Renal cortex interstitium (tissue), 11 donors: Measurements from ENCODE around the gene PTPN14. TPM values are rescaled to one million over a fixed set of nuclear protein-coding genes. Genes with fewer than 3 reads are reported as not detected.
"Not testable (repeated sequence)": the region's sequence is repeated elsewhere in the genome, so short reads cannot be mapped to it uniquely, and the experiment has no call there.

Source experiments
- DNase-seq, 11 donors: peaks; one replicate each; pipeline ENCODE4 v3.0.0-alpha.2; 2013; ENCODE audit warnings: low read depth in 9 of 11, low spot score in 4 of 11; ENCODE audit errors: extremely low read depth in 1 of 11
- polyA plus RNA-seq, 3 donors: library from polyadenylated mRNA; unstranded; fragments of 120-200 nt; gene quantifications; one replicate each; pipeline ENCODE4 v1.2.1, GENCODE V29; 2013; ENCODE audit not compliant: insufficient read length in 3 of 3

Gene PTPN14
- polyA plus RNA-seq, 3 donors = 39.7 to 45.4 (median 43.5) TPM

DNA sequence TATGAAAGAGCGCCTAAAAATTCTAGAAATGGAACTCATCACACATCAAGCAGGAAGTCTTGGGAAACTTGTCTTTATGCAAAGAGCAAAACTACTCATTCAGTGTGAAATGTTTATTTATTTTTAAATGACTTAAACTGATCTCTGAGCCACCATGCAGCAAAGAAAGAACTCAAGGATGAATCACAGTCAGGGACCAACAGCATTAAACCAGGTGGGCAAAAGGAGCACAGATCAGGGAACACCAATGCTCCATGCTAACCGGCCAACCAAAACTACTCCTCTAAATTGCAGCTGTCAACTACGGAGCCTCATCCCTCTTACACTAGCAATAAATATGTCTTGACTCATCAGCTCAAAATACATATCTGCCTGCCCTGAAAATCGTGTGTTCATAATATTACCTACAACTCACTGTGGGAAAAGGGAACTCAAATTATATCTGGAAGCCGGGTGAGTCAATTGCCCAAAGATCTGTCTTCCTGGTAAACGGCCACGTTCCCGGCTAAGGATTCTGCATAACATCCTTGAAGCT lies 129.2 kb downstream of the PTPN14 start:
- DNase-seq = no peak

DNA sequence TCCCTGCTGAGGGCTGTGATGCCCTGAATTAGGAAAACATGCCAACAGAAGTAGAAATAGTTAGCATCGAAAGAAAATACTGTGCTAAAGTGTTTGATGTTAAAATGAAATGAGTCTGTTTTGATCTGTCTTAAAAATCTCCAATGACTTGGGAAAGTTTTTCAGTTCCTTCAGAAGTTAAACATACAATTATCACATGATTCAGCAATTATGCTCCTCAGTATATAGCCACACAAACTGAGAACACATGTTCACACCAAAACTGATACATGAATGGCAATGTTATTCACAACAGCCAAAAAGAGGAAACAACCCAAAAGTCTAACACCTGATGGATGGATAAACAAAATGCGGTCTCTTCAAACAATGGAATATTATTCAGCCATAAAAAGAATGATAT lies 130.6 kb downstream of the PTPN14 start:
- no peak for DNase-seq

DNA sequence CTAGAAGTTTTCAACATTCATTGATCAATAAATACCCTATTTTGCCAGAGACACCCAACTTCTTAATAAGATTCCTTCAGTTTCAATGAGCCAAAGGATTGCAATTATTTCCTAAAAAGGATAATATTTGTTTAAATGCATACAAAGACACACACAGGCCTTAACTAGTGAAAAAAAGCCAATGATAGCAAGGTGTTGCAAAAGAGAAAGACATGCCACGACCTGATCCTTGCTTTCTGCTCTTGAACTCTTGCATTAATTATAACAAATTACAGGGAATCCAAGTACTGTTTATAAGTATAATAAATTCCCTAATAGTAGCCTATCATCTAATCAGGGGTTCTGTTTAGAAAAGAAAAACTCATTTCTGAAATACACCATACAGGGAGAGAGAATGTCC lies 131.1 kb downstream of the PTPN14 start:
- DNase-seq = no peak

DNA sequence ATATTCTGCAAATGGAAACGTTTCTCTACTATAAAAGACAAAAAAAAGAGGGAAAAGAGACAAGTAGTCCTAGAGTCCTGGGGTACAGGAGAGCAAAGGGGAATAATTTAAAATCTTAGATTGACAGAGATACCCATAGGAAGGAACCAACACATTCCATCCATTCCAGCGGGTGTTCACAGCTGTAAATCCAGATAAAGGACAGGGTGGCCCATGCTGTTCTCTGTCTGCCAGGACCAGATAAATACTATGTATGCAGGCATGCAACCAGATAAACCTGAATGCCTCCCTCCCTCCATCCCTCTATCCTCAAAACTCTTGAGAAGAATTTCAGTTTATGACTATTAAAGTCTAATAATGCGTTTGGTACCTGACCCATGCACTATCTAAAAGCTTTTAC lies 131.8 kb downstream of the PTPN14 start:
- no peak for DNase-seq

DNA sequence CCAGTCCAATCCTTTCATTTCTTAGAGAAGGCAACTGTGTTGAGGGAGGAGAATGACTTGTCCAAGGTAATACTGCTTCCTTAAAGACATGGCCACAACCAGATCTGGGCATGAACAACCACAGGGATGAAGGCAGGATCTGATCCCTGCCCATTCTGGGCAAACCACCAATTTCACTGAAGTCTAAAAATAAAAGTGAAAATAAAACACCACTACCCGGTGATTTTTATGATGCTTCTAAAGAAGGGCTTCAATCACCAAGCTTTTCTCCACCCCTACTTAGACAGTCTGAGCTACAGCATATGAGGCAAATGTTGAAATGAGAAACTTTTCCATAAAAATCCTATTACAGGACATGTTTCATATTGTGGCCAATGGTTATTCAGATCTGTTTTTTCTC lies 133.0 kb downstream of the PTPN14 start:
- DNase-seq = no peak

DNA sequence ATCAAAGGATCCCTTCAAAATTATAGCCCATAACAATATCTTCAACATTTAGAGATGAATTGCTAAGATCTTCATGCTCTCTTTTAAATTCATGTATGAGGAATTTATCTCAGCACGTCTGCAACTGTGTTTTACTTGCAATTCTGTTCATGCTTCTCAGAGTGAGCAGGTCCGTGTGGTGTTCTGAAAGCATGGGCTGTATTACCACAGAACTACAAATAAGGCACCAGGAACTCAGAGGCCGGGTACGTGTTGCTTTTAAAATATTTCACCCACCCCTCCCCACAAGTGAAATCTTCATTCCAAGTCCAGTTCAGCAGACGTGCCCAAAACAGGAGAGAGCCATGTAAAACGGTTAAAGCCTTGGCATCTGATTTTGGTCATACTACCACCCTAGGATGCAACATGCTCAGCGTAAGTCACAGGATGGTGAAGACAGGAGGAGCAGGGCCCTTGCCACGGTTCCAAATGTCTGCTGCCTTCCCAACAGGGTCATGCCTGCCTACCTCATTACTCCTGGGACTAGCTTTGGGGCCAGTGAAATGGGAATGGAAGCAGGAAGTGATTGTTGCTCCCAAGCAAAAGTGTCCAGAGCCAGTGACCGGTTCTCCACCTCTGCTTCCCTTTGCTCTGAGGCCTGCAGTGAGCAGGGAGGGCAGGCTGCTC lies 133.7 kb downstream of the PTPN14 start:
- DNase-seq = no peak

DNA sequence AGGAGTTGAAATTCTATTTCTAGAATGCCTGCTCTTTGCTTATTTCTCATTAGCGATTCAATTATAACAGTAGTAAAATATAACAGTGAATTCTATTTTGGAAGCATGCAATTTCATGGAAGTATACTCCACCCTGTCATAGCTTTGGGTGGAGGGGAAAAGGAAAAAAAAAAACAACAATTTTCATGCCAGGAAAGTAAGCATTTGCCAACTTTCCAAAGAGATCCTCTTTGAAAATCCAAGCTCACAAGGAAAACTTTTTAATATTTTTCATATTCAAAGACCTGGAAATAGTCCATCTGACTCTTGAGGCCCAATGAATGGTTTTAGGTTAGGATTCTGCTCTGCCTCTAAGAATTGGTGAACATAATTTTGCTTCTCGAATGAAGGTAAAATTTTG lies 134.5 kb downstream of the PTPN14 start:
- DNase-seq = no peak

DNA sequence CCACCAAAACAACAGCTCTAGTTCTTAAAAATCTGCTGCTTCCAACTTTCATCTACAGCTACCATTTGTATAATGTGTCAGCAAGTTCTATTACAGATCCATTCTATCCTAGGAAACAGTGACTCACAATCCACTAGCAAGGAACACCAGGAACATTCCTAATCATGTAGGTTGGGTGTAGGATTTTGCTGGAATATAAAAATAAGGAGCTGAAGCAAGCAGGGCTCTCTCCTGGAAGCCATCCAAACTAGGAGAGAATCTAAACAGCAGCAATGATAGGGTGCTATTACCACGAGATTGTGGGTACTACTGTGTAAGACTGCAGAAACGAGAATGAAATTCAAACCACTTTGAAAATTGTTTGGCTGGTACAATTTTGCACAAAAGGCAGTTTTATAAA lies 135.0 kb downstream of the PTPN14 start:
- no peak for DNase-seq

DNA sequence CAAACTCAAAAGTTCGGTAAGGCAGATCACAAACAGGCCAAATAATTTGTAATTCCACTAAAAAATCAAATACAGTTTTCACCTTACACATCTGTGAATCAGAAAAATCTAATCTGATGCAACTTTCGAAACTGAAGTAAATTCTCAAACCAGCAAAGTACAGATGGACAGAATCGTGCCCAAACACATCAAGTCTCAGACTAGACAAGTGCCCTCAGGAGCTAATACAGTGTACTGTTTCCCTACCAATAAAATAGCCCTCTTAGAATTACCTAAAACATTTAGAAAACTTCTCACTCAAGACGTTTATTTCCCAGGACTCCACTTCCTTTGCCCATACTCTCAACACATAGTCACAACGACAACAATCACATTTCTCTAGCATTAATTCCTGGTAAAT lies 136.3 kb downstream of the PTPN14 start:
- DNase-seq = no peak

DNA sequence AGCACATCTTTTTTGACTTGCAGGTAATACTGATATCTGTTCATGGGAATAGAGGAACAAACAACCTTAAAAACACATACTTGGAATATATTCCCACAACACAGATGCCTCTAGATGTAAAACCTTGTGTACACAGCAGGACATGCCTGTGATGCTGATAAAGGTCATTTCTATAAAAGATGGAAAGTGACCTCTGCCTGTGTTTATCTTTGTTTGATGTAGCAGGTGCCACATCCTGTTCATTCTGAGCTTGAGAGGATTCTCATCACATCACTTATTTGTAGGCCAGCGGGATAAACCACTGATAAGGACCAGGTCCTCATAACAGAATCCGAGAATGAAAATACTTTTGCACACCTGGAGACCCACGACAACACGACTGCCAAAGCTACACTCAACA lies 136.7 kb downstream of the PTPN14 start:
- no peak for DNase-seq

DNA sequence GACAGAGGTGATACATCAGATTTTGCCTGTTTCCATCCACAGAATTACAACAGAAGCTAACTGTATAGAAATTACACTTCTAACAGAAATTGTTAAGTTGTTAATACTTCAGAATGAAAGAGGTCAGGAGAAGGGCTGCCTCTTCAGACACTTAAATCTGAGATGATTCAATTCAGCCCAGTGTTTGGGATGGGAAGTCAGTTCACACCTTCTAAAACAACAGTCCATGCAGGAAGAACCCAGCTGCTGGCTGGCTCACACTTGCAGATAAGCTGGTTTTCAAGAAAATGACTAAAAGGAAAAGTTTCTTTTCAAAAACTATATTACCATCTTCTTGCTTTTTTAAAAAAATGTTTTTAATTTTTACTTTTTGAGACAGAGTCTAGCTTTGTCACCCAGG lies 138.1 kb downstream of the PTPN14 start:
- no peak for DNase-seq

DNA sequence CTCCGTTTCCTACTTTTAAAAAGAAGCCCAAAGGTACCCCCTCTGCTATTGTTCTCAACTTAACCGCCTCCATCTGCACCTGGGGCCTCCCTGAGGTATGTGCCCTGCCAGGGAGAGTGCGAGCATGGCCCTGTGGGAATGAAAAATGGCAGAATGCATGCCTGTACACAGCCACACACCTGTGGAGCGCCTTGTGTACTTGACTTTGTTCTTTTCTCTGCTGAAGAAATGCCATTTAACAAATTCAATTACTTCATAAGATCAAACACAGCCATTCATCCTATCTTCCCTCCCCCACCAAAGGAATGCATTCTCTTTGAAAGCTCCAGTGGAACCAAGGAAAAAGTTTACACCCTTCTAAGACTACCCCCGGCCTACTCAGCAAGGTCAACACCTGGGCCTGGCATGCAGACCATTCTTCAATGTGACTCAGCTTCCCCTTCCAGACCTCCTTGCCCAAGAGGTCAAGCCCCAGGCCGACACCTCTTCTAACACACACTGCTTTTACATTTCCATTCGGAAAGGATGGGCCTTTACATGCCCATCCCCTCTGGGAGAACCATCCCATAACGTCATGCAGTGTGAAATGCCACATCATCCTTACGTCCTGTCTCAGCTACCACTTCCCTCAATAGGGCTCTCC lies 146.7 kb downstream of the PTPN14 start:
- no peak for DNase-seq

DNA sequence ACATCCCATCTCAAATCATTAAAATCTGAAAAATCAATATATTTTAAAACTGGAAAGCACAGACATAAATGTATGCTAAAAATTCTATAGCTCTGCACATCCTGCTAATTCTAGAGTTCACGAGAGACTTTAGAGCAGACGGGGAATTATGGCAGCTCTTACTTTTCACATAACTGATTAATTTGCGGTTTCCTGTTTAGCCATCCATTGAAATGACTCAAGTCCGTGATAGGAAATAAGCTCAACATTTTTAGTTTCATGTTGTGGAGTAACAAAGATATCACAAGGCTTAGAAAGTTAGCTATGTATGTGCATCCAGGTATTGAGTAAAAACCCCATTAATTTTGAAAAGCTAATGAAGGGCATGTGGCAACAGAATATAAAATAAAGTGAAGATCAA lies 147.2 kb downstream of the PTPN14 start:
- no peak for DNase-seq

DNA sequence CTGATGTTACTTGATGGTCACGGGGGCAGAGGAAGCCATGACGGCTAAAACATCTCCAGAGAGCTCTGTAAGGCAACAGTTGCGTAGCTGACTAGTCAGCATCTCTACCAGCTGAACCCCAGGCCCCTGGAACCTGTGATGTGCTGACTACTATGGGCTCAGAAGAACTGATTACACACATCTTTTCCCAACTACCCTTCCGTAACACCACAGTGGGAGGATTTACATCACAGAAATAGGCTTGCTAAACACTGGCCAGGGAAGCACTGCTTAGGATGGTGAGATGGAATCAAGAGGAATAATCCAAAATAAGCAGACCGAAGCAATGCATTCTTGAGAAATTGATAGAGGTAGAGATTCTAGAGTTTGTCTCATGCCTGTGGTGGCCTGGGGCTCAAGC lies 148.0 kb downstream of the PTPN14 start:
- no peak for DNase-seq

DNA sequence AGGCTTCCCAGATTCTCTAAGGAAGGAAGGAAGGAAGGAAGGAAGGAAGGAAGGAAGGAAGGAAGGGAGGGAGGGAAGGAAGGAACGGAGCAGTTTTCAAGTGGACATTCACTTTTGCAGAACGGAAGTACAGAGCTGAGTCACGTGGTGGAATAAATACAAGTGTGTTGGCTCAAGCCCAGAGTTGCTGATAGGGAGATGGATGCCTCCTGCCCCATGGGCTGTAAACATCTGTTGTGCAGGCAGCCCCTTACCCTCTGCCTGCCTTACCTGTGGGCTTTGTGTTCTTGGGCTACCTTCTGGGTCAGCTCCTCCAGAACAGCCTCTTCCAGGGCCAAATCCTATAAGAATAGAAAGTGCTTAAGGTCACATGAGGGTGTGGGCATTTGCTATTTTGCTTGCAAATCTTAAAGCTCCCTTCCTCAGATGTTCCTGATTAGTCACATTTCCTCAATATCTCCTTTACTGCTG lies 148.8 kb downstream of the PTPN14 start:
- DNase-seq = no peak

DNA sequence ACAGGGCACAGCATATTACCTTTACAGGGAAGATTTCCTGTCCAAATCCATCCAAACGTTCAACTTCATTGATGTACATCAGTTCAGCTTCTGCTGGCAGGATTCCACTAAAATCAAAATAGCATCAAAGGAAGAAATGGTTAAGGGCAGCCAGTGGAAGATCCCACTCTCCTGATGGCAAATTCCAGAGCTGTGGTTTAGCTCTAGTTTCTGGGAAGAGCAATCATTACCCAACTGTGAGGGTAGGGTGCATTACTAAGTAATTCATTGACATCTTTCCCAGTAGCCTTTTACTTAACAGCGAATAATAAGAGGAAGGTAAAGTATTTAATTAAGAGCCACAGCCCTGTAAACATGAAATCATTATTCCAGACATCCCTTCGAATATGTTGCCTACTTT lies 149.7 kb downstream of the PTPN14 start:
- DNase-seq = no peak

DNA sequence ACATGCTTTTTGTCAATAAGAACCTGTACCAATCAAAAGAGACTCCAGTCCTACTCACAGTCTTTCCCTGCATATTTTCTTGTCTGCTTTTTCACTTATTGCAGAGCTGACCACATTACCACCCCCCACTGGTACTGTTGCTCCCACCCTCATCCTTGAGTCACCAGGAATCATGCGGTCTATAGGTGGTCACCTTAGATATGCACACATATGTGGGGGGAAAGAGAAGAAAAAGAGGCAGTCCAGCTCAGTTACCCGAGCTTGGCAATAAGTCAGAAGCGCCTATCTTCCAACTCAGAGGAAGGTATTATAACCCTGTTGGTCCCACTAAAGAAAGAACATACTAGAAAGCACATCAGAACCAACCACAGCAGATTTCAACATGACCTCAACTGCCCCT lies 151.3 kb downstream of the PTPN14 start:
- no peak for DNase-seq

DNA sequence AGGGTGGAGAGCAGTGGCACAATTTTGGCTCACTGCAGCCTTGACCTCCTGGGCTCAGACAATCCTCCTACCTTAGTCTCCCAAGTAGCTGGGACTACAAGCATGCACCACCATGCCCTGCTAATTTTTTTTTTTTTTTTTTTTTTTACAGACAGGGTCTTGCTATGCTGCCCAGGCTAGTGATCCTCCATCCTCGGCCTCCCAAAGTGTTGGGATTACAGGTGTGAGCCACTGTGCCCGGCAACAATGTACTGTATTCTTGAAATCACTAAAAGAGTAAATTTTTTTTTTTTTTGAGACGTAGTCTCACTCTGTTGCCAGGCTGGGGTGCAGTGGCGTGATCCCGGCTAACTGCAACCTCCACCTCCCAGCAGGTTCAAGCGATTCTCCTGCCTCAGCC lies 152.9 kb downstream of the PTPN14 start:
- no peak for DNase-seq

DNA sequence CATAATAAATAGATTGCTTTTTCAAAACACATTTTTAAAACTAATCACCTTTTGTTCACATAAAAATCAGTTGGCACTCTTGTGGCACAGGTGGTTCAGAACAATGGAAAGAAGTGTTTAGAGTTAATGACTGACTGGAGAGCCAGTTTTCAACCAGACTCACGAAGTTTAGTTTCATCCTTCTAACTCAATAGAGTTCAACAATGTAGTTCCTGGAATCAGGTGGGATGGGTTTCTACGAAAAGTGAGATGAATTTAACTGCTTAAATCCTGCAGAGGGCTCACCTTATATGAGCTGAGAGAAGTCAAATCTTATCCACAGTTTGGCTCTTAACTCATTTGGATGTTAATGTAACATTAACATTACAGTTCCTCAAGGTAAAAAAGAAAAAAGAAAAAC lies 153.9 kb downstream of the PTPN14 start:
- no peak for DNase-seq

DNA sequence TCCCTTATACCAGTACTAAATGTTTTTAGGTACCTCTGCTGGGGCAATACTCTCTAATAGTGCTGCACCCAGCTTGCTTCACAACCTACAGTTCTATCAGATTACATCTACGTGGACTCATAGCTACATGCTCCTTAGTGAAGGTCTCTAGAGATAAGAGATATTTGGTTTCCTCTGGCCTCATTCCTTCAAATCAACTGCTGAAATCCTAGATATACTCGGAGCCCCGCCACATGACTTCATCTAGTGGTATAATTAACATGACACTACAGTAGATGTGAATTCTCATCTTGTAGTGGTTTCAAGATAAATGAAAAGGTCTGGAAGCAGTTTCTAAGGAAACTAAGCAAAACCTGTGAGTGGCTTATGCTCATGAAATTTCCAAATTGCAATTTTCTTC lies 155.1 kb downstream of the PTPN14 start:
- DNase-seq = no peak

DNA sequence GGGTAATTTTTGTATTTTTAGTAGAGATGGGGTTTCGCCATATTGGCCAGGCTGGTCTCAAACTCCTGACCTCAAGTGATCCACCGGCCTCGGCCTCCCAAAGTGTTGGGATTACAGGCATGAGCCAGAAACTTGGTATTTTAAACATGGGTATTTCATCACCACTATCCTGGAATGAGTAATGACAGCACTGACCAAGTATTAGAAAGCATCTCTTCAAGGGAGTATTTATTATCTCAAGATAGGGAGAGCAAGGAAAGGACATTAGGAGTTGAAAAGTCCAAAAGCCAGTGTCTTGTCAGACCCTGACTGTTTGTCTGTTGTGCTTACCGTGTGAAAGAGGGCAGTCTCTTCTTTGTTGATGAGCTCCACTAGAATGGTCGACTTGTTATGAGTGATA lies 156.8 kb downstream of the PTPN14 start:
- DNase-seq = not testable (repeated sequence)
